HepG2 (cell line): ENCODE measurements around the gene ALDH9A1. TPM values are rescaled to one million over a fixed set of nuclear protein-coding genes. Genes with fewer than 3 reads are reported as not detected.
A peak's percentile ranks its signal among the peaks of the same experiment; 100 is the strongest.

ENCODE experiments used
- ATF4 ChIP-seq, 2 experiments: fragments of 450-650 bp in 1 of 2; sonication (generic) in 1 of 2; formaldehyde crosslinking; IDR thresholded peaks; 2 replicates each; pipeline versions ENCODE4 v1.5.0 to v1.8.0; 2020 to 2022; ENCODE audit warnings: mild to moderate bottlenecking in 1 of 2, missing genetic modification reagents in 1 of 2
- CSRNP1 ChIP-seq: sonication (generic); formaldehyde crosslinking; IDR thresholded peaks from 2 replicates; pipeline ENCODE4 v1.8.1; 2023; ENCODE audit warnings: mild to moderate bottlenecking, missing genetic modification reagents
- SIN3B ChIP-seq: fragments of 150-350 bp; IDR thresholded peaks from 2 replicates; pipeline ENCODE4 v1.6.1; 2014; ENCODE audit warnings: low read length
- SMAD9 ChIP-seq: sonication (generic); formaldehyde crosslinking; IDR thresholded peaks from 2 replicates; pipeline ENCODE4 v1.5.1; 2020; ENCODE audit warnings: mild to moderate bottlenecking, missing genetic modification reagents
- TEF ChIP-seq: sonication (generic); formaldehyde crosslinking; IDR thresholded peaks from 2 replicates; pipeline ENCODE4 v1.5.0; 2020; ENCODE audit warnings: missing genetic modification reagents
- ZBTB38 ChIP-seq: sonication (generic); formaldehyde crosslinking; IDR thresholded peaks from 2 replicates; pipeline ENCODE4 v1.5.1; 2020; ENCODE audit warnings: mild to moderate bottlenecking, missing genetic modification reagents
- ZBTB8A ChIP-seq: sonication (generic); formaldehyde crosslinking; IDR thresholded peaks from 2 replicates; pipeline ENCODE4 v1.4.0; 2020; ENCODE audit warnings: mild to moderate bottlenecking, low read depth, missing genetic modification reagents, borderline replicate concordance
- ZFP1 ChIP-seq: IDR thresholded peaks from 2 replicates; pipeline ENCODE4 v1.6.1; 2016
- ZFP37 ChIP-seq: sonication (generic); formaldehyde crosslinking; IDR thresholded peaks from 2 replicates; pipeline ENCODE4 v1.4.0; 2020; ENCODE audit warnings: missing genetic modification reagents, borderline replicate concordance
- ZKSCAN5 ChIP-seq: sonication (generic); formaldehyde crosslinking; IDR thresholded peaks from 2 replicates; pipeline ENCODE4 v1.5.1; 2020; ENCODE audit warnings: mild to moderate bottlenecking, missing genetic modification reagents
- ZNF337 ChIP-seq: sonication (generic); formaldehyde crosslinking; IDR thresholded peaks from 2 replicates; pipeline ENCODE4 v1.5.1; 2020; ENCODE audit warnings: missing genetic modification reagents, low read depth, mild to moderate bottlenecking, borderline replicate concordance
- ZNF33B ChIP-seq: sonication (generic); formaldehyde crosslinking; IDR thresholded peaks from 2 replicates; pipeline ENCODE4 v1.5.1; 2020; ENCODE audit warnings: mild to moderate bottlenecking, missing genetic modification reagents
- ZNF441 ChIP-seq: sonication (generic); formaldehyde crosslinking; IDR thresholded peaks from 2 replicates; pipeline ENCODE4 v1.7.0; 2021; ENCODE audit warnings: missing genetic modification reagents, borderline replicate concordance
- ZNF530 ChIP-seq: sonication (generic); formaldehyde crosslinking; IDR thresholded peaks from 2 replicates; pipeline ENCODE4 v1.5.0; 2020; ENCODE audit warnings: low read depth, mild to moderate bottlenecking, missing genetic modification reagents
- ZNF713 ChIP-seq: sonication (generic); formaldehyde crosslinking; IDR thresholded peaks from 2 replicates; pipeline ENCODE4 v1.4.0; 2020; ENCODE audit warnings: mild to moderate bottlenecking, missing genetic modification reagents
- polyA plus RNA-seq, 8 experiments: library from polyadenylated mRNA; depleted of rRNA in 3 of 8; stranded (reverse) in 7 of 8; unstranded in 1 of 8; fragments of >200 nt; fragmentation: Illumina TruSeq in 4 of 8; extraction: Trizol in 4 of 8; gene quantifications; 2 replicates each; pipeline versions ENCODE4 v1.2.1 to v1.2.3, GENCODE V29; 2011 to 2016; ENCODE audit warnings: low read depth in 4 of 8, missing spikeins in 1 of 8, mixed read lengths in 1 of 8; ENCODE audit not compliant: insufficient read depth in 1 of 8
- total RNA-seq, 5 experiments: library from RNA; depleted of rRNA; stranded (reverse); fragments of >200 nt; fragmentation: Illumina TruSeq; extraction: Trizol; gene quantifications; 2 replicates each; pipeline ENCODE4 v1.2.3, GENCODE V29; 2016; ENCODE audit warnings: low read depth in 1 of 5
- TF ChIP-seq, protein P1 (sequence below): sonication (generic); formaldehyde crosslinking; IDR thresholded peaks from 2 replicates; pipeline ENCODE4 v1.5.1; 2020; ENCODE audit warnings: mild to moderate bottlenecking, missing genetic modification reagents, borderline replicate concordance
- TF ChIP-seq, protein P2 (sequence below): sonication (generic); formaldehyde crosslinking; IDR thresholded peaks from 2 replicates; pipeline ENCODE4 v1.4.0; 2020; ENCODE audit warnings: missing genetic modification reagents

Gene ALDH9A1
- total and polyA plus RNA-seq, 2 of the 13 experiments (the other 11 are each of a cell fraction or from before 2014, with no cell fraction given): 27.5 to 38.5 TPM

DNA sequence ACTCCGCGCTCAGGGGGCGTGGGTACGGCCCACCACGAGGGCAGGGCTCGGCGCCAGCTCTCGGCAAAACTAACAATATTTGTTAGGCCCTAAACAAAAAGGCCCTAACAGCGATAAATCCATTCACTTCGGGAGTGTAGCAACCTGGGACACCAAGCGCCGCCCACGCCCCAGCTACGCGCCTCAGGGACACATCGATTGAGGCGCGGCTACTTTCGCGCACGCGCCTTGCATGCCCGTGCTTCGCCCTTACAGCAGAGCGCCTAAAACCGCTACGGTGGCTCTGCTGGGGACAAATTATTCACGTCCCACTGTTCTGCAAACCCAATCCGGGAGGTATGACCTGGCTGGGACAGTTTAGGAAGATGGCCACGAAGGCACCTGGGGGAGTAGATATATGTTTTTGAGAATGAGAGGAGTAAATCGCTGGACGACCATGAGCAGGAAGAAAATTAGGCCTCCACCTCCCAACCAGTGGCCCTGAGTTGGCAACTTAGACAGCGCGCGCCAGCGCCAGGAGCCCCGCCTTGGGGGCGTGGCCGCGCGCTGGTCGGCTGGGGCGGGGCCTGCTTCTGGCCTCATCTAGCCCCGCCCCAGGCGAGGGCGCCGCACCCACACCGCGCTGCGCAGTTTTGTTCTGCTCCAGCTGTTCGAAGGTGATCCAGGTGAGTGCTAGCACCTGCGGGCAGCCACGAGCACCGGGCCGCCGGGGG is 67.6 kb downstream of the ALDH9A1 start, which contains the start of gene MGST3 (continued):
- TF ChIP-seq ZKSCAN5 (CRISPR knock-in tag) (no peak; the same call in 1 of the 2 replicates), ZNF441 (CRISPR knock-in tag) (peak; percentile 57; the same call in 1 of the 2 replicates), ATF4 (CRISPR knock-in tag; IDR thresholded peaks at IDR 0.05) (no peak), TEF (0 out of 2 replicates have a peak, but pooled peaks have one; percentile 36), ZFP37 (peak; percentile 86; the same call in 1 of the 2 replicates), ZNF337 (CRISPR knock-in tag) (no peak), SIN3B (no peak; the same call in 1 of the 2 replicates), ZNF33B (CRISPR knock-in tag) (peak; percentile 39; the same call in 1 of the 2 replicates), CSRNP1 (CRISPR knock-in tag) (no peak), SMAD9 (CRISPR knock-in tag) (peak; percentile 91; the same call in 1 of the 2 replicates), ZNF530 (no peak), ZBTB38 (no peak), ZFP1 (CRISPR knock-in tag) (no peak), ZBTB8A (CRISPR knock-in tag) (peak; percentile 7; the same call in 1 of the 2 replicates), ZNF713 (CRISPR knock-in tag) (no peak)
- TF ChIP-seq, protein P1, sequence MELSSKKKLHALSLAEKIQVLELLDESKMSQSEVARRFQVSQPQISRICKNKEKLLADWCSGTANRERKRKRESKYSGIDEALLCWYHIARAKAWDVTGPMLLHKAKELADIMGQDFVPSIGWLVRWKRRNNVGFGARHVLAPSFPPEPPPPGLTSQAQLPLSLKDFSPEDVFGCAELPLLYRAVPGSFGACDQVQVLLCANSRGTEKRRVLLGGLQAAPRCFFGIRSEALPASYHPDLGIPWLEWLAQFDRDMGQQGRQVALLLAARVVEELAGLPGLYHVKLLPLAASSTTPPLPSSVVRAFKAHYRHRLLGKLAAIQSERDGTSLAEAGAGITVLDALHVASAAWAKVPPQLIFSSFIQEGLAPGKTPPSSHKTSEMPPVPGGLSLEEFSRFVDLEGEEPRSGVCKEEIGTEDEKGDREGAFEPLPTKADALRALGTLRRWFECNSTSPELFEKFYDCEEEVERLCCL (CRISPR knock-in tag): 0 out of 2 replicates have a peak, but pooled peaks have one; percentile 85
- TF ChIP-seq, protein P2, sequence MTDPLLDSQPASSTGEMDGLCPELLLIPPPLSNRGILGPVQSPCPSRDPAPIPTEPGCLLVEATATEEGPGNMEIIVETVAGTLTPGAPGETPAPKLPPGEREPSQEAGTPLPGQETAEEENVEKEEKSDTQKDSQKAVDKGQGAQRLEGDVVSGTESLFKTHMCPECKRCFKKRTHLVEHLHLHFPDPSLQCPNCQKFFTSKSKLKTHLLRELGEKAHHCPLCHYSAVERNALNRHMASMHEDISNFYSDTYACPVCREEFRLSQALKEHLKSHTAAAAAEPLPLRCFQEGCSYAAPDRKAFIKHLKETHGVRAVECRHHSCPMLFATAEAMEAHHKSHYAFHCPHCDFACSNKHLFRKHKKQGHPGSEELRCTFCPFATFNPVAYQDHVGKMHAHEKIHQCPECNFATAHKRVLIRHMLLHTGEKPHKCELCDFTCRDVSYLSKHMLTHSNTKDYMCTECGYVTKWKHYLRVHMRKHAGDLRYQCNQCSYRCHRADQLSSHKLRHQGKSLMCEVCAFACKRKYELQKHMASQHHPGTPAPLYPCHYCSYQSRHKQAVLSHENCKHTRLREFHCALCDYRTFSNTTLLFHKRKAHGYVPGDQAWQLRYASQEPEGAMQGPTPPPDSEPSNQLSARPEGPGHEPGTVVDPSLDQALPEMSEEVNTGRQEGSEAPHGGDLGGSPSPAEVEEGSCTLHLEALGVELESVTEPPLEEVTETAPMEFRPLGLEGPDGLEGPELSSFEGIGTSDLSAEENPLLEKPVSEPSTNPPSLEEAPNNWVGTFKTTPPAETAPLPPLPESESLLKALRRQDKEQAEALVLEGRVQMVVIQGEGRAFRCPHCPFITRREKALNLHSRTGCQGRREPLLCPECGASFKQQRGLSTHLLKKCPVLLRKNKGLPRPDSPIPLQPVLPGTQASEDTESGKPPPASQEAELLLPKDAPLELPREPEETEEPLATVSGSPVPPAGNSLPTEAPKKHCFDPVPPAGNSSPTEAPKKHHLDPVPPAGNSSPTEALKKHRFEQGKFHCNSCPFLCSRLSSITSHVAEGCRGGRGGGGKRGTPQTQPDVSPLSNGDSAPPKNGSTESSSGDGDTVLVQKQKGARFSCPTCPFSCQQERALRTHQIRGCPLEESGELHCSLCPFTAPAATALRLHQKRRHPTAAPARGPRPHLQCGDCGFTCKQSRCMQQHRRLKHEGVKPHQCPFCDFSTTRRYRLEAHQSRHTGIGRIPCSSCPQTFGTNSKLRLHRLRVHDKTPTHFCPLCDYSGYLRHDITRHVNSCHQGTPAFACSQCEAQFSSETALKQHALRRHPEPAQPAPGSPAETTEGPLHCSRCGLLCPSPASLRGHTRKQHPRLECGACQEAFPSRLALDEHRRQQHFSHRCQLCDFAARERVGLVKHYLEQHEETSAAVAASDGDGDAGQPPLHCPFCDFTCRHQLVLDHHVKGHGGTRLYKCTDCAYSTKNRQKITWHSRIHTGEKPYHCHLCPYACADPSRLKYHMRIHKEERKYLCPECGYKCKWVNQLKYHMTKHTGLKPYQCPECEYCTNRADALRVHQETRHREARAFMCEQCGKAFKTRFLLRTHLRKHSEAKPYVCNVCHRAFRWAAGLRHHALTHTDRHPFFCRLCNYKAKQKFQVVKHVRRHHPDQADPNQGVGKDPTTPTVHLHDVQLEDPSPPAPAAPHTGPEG (CRISPR knock-in tag): peak; percentile 63; the same call in 1 of the 2 replicates
